ENCODE data around the gene RPLP2.

RPLP2 gene

GRCh38 chr11:795634-796564 lies 13.9 kb upstream of the RPLP2 start:
- H3K4me3 ChIP-seq (ENCODE audit: low read length): peak overlapping the region; percentile 91
- peaks cover 18% of the 10 kb centered on the region for H3K4me1 ChIP-seq (ENCODE audit: control insufficient read depth, insufficient read depth, low read length)
- H3K27me3 ChIP-seq (replicated peaks; ENCODE audit: control insufficient read depth, insufficient read depth, low read length): no peaks in the 10 kb centered on the region
- H3K9me3 ChIP-seq (ENCODE audit: control insufficient read depth, low read length): no peaks in the 10 kb centered on the region
- peak; percentile 92 for DNase-seq (ENCODE audit: low read depth)
- peak overlapping the region; percentile 90 for H3K9ac ChIP-seq (ENCODE audit: low read length)
- peaks cover 20% of the 10 kb centered on the region for H3K36me3 ChIP-seq (ENCODE audit: control insufficient read depth, insufficient read depth, low read length, severe bottlenecking)

GRCh38 chr11:796565-797295 lies 13.0 kb upstream of the RPLP2 start:
- Histone ChIP-seq H3K27me3 (replicated peaks; ENCODE audit: control insufficient read depth, insufficient read depth, low read length) (no peaks in the 10 kb centered on the region), H3K36me3 (ENCODE audit: control insufficient read depth, insufficient read depth, low read length, severe bottlenecking) (peaks cover 25% of the 10 kb centered on the region), H3K4me1 (ENCODE audit: control insufficient read depth, insufficient read depth, low read length) (peaks cover 18% of the 10 kb centered on the region), H3K9me3 (ENCODE audit: control insufficient read depth, low read length) (no peaks in the 10 kb centered on the region), H3K4me3 (ENCODE audit: low read length) (peak overlapping the region; percentile 91), H3K9ac (ENCODE audit: low read length) (peak overlapping the region; percentile 87)
- no peak for DNase-seq (ENCODE audit: low read depth)

GRCh38 chr11:797296-798092 lies 12.3 kb upstream of the RPLP2 start:
- Histone ChIP-seq H3K9me3 (ENCODE audit: control insufficient read depth, low read length) (no peaks in the 10 kb centered on the region), H3K4me3 (ENCODE audit: low read length) (peak overlapping the region; percentile 91), H3K4me1 (ENCODE audit: control insufficient read depth, insufficient read depth, low read length) (peaks cover 18% of the 10 kb centered on the region), H3K9ac (ENCODE audit: low read length) (peak overlapping the region; percentile 87), H3K36me3 (ENCODE audit: control insufficient read depth, insufficient read depth, low read length, severe bottlenecking) (peaks cover 29% of the 10 kb centered on the region), H3K27me3 (replicated peaks; ENCODE audit: control insufficient read depth, insufficient read depth, low read length) (no peaks in the 10 kb centered on the region)
- peak; percentile 96 for DNase-seq (ENCODE audit: low read depth)

DNA sequence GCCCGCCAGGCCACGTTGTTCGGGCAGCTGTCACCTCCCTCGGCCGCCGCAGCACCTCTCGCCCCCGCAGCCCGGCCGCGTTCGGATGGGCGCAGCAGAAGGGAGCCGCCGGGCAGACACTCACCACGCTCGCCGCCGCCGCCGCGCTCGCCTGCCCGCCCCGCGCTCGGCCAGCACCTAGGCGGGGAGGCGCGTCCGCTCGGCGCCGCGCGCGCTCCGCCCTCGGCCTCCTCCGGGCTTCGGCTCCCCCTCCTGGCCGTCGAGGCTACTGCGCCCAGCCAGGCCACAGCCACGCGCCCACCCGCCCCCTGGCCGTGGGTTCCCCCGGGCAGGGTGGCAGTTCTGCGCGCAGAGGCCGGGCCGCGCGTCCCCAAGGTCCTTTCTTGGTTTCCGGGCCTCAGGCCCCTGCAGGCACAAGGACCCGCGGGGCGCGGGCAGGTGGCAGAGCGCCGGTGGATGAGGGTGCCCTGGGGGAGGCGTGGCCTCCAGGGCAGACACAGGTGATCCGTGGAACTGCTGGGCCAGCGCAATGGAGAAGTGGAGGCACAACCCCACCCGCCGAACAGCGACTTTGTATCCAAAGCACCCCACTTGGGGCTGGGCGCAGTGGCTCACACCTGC lies 11.6 kb upstream of the RPLP2 start, which contains the start of gene SLC25A22:
TSS of gene SLC25A22 (minus strand) at position 189 of the 621 bp plus-strand sequence. CDS start 3,275 bp downstream, outside the sequence.
- Histone ChIP-seq H3K9ac (ENCODE audit: low read length) (peak within 1 kb of the TSS; percentile 87), H3K4me3 (ENCODE audit: low read length) (peak within 1 kb of the TSS; percentile 91), H3K9me3 (ENCODE audit: control insufficient read depth, low read length) (no peaks in the 10 kb centered on the region), H3K36me3 (ENCODE audit: control insufficient read depth, insufficient read depth, low read length, severe bottlenecking) (peaks cover 33% of the 10 kb centered on the region), H3K4me1 (ENCODE audit: control insufficient read depth, insufficient read depth, low read length) (peaks cover 18% of the 10 kb centered on the region), H3K27me3 (replicated peaks; ENCODE audit: control insufficient read depth, insufficient read depth, low read length) (no peaks in the 10 kb centered on the region)
- DNase-seq (ENCODE audit: low read depth): peak; percentile 96

- Histone ChIP-seq H3K4me3 (ENCODE audit: low read length) (no peak overlapping the region), H3K4me1 (ENCODE audit: control insufficient read depth, insufficient read depth, low read length) (peaks cover 23% of the 10 kb centered on the region), H3K9ac (ENCODE audit: low read length) (no peak overlapping the region), H3K9me3 (ENCODE audit: control insufficient read depth, low read length) (no peaks in the 10 kb centered on the region), H3K36me3 (ENCODE audit: control insufficient read depth, insufficient read depth, low read length, severe bottlenecking) (peaks cover 33% of the 10 kb centered on the region), H3K27me3 (replicated peaks; ENCODE audit: control insufficient read depth, insufficient read depth, low read length) (no peaks in the 10 kb centered on the region)
- DNase-seq (ENCODE audit: low read depth): no peak
Observed at GRCh38 chr11:799641-800316, 10.0 kb upstream of the RPLP2 start.

DNA sequence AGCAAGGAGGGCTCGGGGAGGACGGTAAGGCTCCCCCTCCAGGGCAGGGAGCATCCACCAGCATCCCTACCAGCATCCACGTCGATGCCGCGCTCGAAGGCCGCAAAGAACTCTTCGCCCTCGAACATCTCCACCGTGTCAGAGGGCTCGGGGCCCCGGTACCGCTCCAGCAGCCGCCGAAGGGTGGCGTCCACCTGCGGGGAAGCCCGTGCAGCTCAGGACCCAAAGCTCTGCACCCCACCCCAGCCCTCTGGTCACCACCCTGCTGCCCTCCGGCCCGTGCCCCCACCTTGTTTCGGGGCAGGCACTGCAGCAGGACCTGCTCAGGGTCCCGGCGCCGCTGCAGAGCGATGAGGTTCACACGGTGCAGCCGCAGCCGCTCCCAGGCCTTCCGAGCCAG lies 9.3 kb upstream of the RPLP2 start:
- Histone ChIP-seq H3K4me3 (ENCODE audit: low read length) (no peak overlapping the region), H3K36me3 (ENCODE audit: control insufficient read depth, insufficient read depth, low read length, severe bottlenecking) (peaks cover 33% of the 10 kb centered on the region), H3K9ac (ENCODE audit: low read length) (no peak overlapping the region), H3K27me3 (replicated peaks; ENCODE audit: control insufficient read depth, insufficient read depth, low read length) (no peaks in the 10 kb centered on the region), H3K4me1 (ENCODE audit: control insufficient read depth, insufficient read depth, low read length) (peaks cover 24% of the 10 kb centered on the region), H3K9me3 (ENCODE audit: control insufficient read depth, low read length) (no peaks in the 10 kb centered on the region)
- no peak for DNase-seq (ENCODE audit: low read depth)

DNA sequence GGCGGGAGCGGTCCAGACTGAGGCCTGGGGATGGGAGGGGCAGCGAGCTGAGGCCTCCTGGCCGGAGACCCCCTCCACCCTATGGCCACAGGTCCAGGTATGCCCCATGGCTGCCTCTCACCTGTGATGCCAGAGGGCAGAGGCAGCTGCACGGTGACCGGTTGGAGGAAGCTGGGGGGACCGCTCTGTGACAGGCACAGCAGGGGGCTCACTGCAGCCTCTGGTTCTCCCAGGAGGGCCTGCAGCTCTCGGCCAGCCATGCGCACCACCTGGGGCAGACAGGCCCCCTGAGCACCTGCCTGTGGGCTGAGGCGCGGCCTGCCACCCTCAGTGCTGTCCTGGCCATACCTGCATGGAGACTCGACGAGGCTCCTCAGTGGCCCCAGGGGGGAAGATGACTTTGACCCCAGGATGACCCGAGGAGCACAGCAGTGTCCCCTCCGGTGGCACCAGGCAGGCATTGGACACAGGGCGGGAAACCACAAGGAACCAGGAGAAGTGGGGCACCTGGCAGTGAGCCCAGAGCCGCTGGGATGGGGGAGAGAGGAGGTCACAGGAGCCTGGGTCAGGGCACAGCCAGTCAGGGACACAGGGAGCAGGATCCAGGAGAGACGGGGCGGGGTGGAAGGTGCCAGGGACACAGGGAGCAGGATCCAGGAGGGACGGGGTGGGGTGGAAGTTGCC lies 8.5 kb upstream of the RPLP2 start:
- Histone ChIP-seq H3K4me3 (ENCODE audit: low read length) (no peak overlapping the region), H3K9me3 (ENCODE audit: control insufficient read depth, low read length) (no peaks in the 10 kb centered on the region), H3K4me1 (ENCODE audit: control insufficient read depth, insufficient read depth, low read length) (peaks cover 29% of the 10 kb centered on the region), H3K36me3 (ENCODE audit: control insufficient read depth, insufficient read depth, low read length, severe bottlenecking) (peaks cover 33% of the 10 kb centered on the region), H3K9ac (ENCODE audit: low read length) (no peak overlapping the region), H3K27me3 (replicated peaks; ENCODE audit: control insufficient read depth, insufficient read depth, low read length) (no peaks in the 10 kb centered on the region)
- no peak for DNase-seq (ENCODE audit: low read depth)

DNA sequence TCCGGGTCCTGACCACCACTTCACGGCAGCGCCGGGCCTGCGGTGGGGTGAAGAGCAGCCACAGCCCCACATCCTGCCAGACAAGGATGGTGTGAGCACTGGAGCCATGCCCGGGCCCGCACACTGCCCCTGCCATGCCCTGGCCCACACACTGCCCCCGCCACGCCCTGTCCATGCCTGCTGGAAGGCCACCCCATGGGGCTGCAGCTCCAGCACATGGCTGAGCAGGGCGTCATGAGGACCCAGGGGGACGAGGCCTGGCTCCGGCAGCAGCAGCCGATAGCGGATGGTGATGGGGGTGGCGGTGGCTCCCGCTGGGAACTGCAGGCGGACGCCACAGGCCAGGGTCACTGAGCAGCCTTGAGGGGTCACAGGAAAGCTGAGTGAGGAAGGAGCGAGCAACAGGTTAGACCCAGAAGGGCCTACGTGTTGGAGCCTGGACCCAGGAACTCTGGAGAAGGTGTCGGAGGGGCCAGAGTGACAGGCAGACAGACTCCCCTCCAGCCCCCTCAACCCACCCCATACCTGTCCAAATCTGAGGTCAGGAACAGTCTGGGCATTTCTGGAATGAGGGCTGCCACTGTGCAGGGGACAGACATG lies 7.6 kb upstream of the RPLP2 start:
- H3K27me3 ChIP-seq (replicated peaks; ENCODE audit: control insufficient read depth, insufficient read depth, low read length): no peaks in the 10 kb centered on the region
- no peak for DNase-seq (ENCODE audit: low read depth)

DNA sequence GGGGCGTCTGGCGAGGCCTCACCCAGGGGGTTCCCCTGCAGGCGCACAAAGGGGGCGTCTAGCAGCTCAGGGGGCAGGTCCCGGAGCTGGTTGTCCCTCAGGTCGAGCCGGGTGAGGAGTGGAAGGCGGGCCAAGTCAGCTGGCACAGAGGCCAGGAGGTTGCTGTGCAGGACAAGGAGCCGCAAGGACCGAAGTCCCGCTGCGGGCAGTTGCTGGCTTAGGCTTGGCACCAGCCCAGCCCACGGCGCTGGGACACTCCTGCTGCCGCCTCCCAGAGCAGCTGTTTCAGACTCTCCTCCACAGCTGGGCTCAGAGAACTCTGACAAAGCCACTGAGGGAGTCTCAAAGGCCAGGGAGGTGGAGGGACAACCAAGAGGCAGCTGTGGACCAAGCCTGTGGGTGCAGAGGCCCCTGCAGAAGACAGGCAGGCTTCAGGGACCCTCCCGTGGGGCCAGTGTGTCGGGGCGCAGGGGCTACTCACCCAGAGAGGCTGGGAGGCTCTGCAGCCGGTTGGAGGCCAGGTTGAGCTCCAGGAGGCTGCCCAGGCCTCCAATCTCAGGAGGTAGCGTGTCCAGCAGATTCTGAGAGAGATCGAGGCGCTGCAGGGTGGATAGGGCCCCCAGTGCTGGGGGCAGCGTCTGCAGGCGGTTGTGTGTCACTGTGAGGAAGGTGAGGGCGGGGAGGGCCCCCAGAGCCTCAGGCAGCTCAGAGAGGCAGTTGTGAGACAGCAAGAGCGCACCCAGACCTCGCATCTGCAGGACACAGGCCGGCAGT lies 6.9 kb upstream of the RPLP2 start:
- peaks cover 20% of the 10 kb centered on the region for H3K4me1 ChIP-seq (ENCODE audit: control insufficient read depth, insufficient read depth, low read length)
- no peak overlapping the region for H3K4me3 ChIP-seq (ENCODE audit: low read length)
- peaks cover 33% of the 10 kb centered on the region for H3K36me3 ChIP-seq (ENCODE audit: control insufficient read depth, insufficient read depth, low read length, severe bottlenecking)
- H3K27me3 ChIP-seq (replicated peaks; ENCODE audit: control insufficient read depth, insufficient read depth, low read length): no peaks in the 10 kb centered on the region
- H3K9me3 ChIP-seq (ENCODE audit: control insufficient read depth, low read length): no peaks in the 10 kb centered on the region
- no peak for DNase-seq (ENCODE audit: low read depth)
- H3K9ac ChIP-seq (ENCODE audit: low read length): peak overlapping the region; percentile 88

More for the DNA sequence above, 7.6 kb upstream of the RPLP2 start:
- Histone ChIP-seq H3K4me1 (ENCODE audit: control insufficient read depth, insufficient read depth, low read length) (peaks cover 20% of the 10 kb centered on the region), H3K4me3 (ENCODE audit: low read length) (no peak overlapping the region), H3K9me3 (ENCODE audit: control insufficient read depth, low read length) (no peaks in the 10 kb centered on the region), H3K9ac (ENCODE audit: low read length) (no peak overlapping the region), H3K36me3 (ENCODE audit: control insufficient read depth, insufficient read depth, low read length, severe bottlenecking) (peaks cover 33% of the 10 kb centered on the region)

All from adipocyte (in vitro differentiated cells).